GM10266 (cell line): ENCODE measurements around the gene ALG9.

ENCODE experiments used
- DNase-seq: peaks from one replicate; pipeline ENCODE4 v3.0.0; 2012; ENCODE audit errors: extremely low spot score
- CTCF ChIP-seq: IDR thresholded peaks from 2 replicates; pipeline ENCODE4 v1.5.1; 2012; ENCODE audit warnings: mild to moderate bottlenecking, low read depth; ENCODE audit not compliant: control insufficient read depth, insufficient read depth; ENCODE audit errors: missing control alignments

Gene ALG9

GRCh38 chr11:111737444-111738210, 133.8 kb downstream of the ALG9 start:
- no peak for TF ChIP-seq CTCF
- DNase-seq: no peak

GRCh38 chr11:111736621-111737443, 134.5 kb downstream of the ALG9 start:
- no peak for DNase-seq
- TF ChIP-seq CTCF: no peak
